ENCODE measurements around the gene G3BP1.
A peak's percentile ranks its signal among the peaks of the same experiment; 100 is the strongest.
"Not testable (repeated sequence)": the region's sequence is repeated elsewhere in the genome, so short reads cannot be mapped to it uniquely, and the experiment has no call there.

Gene G3BP1

GRCh38 chr5:151771259-151772028 lies at the start of gene G3BP1:
TSS of gene G3BP1 (plus strand) at chr5:151771954. CDS start at chr5:151786621, 14,667 bp downstream.
- DNase-seq, result peak; percentile 89

GRCh38 chr5:151722546-151722945 lies 49.2 kb upstream of the G3BP1 start:
- DNase-seq, result no peak

- no peak for DNase-seq
Observed at GRCh38 chr5:151724360-151724759, 47.4 kb upstream of the G3BP1 start.

GRCh38 chr5:151729597-151729996 lies 42.2 kb upstream of the G3BP1 start:
- DNase-seq, result not testable (repeated sequence)

GRCh38 chr5:151730381-151730780 lies 41.4 kb upstream of the G3BP1 start:
- DNase-seq, result no peak

- no peak for DNase-seq
Observed at GRCh38 chr5:151733358-151734063, 38.2 kb upstream of the G3BP1 start.

- no peak for DNase-seq
Observed at GRCh38 chr5:151734064-151734408, 37.7 kb upstream of the G3BP1 start.

- no peak for DNase-seq
Observed at GRCh38 chr5:151735646-151736045, 36.1 kb upstream of the G3BP1 start.

- DNase-seq, result no peak
Observed at GRCh38 chr5:151737431-151737830, 34.3 kb upstream of the G3BP1 start.

GRCh38 chr5:151738125-151738848 lies 33.5 kb upstream of the G3BP1 start:
- DNase-seq, result no peak

- DNase-seq, result no peak
Observed at GRCh38 chr5:151739395-151739794, 32.4 kb upstream of the G3BP1 start.

- no peak for DNase-seq
Observed at GRCh38 chr5:151739939-151740335, 31.8 kb upstream of the G3BP1 start.

GRCh38 chr5:151740336-151740942 lies 31.3 kb upstream of the G3BP1 start:
- DNase-seq, result no peak

- DNase-seq, result no peak
Observed at GRCh38 chr5:151740958-151741373, 30.8 kb upstream of the G3BP1 start.

GRCh38 chr5:151741678-151742423 lies 29.9 kb upstream of the G3BP1 start:
- DNase-seq, result no peak

- DNase-seq, result no peak
Observed at GRCh38 chr5:151742870-151743294, 28.9 kb upstream of the G3BP1 start.

- DNase-seq, result no peak
Observed at GRCh38 chr5:151743530-151743929, 28.2 kb upstream of the G3BP1 start.

- no peak for DNase-seq
Observed at GRCh38 chr5:151745071-151745705, 26.6 kb upstream of the G3BP1 start.

GRCh38 chr5:151750121-151750520 lies 21.6 kb upstream of the G3BP1 start:
- DNase-seq, result no peak

- no peak for DNase-seq
Observed at GRCh38 chr5:151751091-151751490, 20.7 kb upstream of the G3BP1 start.

- no peak for DNase-seq
Observed at GRCh38 chr5:151751593-151751992, 20.2 kb upstream of the G3BP1 start.

GRCh38 chr5:151755383-151755782 lies 16.4 kb upstream of the G3BP1 start:
- DNase-seq, result no peak

Measured in KG1 (cell line).